ENCODE results near the gene GRAP.
"Not testable (repeated sequence)": the region's sequence is repeated elsewhere in the genome, so short reads cannot be mapped to it uniquely, and the experiment has no call there.

DNA sequence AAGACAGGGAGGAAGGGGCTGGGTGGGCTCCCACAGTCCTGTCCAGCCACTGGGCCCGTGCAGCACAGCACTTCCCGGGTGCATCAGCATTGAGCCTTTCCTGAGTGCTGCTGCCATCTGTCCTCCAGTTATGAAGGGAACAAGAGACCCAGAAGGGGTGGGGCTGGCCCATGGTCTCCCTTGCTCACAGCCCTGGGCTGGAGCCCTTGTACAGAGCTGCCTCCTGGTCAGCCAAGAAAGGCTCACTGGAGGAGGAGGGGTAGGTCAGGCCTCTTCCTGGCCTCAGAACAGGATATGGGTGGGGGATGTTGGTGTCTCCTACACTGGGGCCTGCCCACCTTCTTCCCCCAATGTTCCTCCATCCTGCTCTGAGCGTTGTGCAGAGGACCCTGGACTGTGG lies 30.6 kb upstream of the GRAP start:
- TF ChIP-seq, protein P1, sequence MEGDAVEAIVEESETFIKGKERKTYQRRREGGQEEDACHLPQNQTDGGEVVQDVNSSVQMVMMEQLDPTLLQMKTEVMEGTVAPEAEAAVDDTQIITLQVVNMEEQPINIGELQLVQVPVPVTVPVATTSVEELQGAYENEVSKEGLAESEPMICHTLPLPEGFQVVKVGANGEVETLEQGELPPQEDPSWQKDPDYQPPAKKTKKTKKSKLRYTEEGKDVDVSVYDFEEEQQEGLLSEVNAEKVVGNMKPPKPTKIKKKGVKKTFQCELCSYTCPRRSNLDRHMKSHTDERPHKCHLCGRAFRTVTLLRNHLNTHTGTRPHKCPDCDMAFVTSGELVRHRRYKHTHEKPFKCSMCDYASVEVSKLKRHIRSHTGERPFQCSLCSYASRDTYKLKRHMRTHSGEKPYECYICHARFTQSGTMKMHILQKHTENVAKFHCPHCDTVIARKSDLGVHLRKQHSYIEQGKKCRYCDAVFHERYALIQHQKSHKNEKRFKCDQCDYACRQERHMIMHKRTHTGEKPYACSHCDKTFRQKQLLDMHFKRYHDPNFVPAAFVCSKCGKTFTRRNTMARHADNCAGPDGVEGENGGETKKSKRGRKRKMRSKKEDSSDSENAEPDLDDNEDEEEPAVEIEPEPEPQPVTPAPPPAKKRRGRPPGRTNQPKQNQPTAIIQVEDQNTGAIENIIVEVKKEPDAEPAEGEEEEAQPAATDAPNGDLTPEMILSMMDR (conservative IDR thresholded peaks at IDR 0.05): not testable (repeated sequence)
- TF ChIP-seq ZFX (IDR thresholded peaks at IDR 0.05): not testable (repeated sequence)
